GM23338 (cell line): Measurements from ENCODE around the gene SLC39A5. TPM values are rescaled to one million over a fixed set of nuclear protein-coding genes. Genes with fewer than 3 reads are reported as not detected.

Experiments
- ATAC-seq: fragments of 200-7000 bp; cut with Tn5 transposase; 3 replicates; pipeline ENCODE4 v1.9.1; 2020
- DNase-seq: peaks from one replicate; pipeline ENCODE4 v3.0.0-alpha.2; 2015; ENCODE audit warnings: low spot score
- H2AFZ ChIP-seq: fragments of 200-600 bp; sonication (generic); 2 replicates; pipeline ENCODE4 v1.8.0; 2016; ENCODE audit warnings: antibody characterized with exemption, mild to moderate bottlenecking, moderate library complexity
- H3F3A ChIP-seq: fragments of 200-600 bp; sonication (generic); replicated peaks from 2 replicates; pipeline ENCODE4 v1.8.0; 2017; ENCODE audit warnings: antibody characterized with exemption, mixed run types, low read depth
- H3K27ac ChIP-seq: fragments of 200-600 bp; sonication (generic); 2 replicates; pipeline ENCODE4 v1.6.1; 2016; ENCODE audit warnings: low read depth
- H3K27me3 ChIP-seq: fragments of 200-600 bp; sonication (generic); 2 replicates; pipeline ENCODE4 v1.8.0; 2016; ENCODE audit warnings: mild to moderate bottlenecking, mixed run types, moderate library complexity; ENCODE audit not compliant: insufficient read depth
- H3K36me3 ChIP-seq: fragments of 200-600 bp; sonication (generic); 2 replicates; pipeline ENCODE4 v1.8.0; 2016; ENCODE audit warnings: mild to moderate bottlenecking; ENCODE audit not compliant: insufficient read depth
- H3K4me1 ChIP-seq: fragments of 200-600 bp; sonication (generic); 2 replicates; pipeline ENCODE4 v1.8.0; 2016; ENCODE audit warnings: mild to moderate bottlenecking, moderate library complexity; ENCODE audit not compliant: insufficient read depth
- H3K4me2 ChIP-seq: fragments of 200-600 bp; sonication (generic); 2 replicates; pipeline ENCODE4 v1.7.1; 2017; ENCODE audit warnings: mixed run types
- H3K4me3 ChIP-seq: fragments of 200-600 bp; sonication (generic); 2 replicates; pipeline ENCODE4 v1.6.1; 2016; ENCODE audit warnings: mixed run types
- H3K79me2 ChIP-seq: fragments of 200-600 bp; sonication (generic); replicated peaks from 2 replicates; pipeline ENCODE4 v1.8.0; 2017; ENCODE audit warnings: mild to moderate bottlenecking; ENCODE audit not compliant: insufficient read depth
- H3K9me2 ChIP-seq: fragments of 200-600 bp; sonication (generic); 2 replicates; pipeline ENCODE4 v1.8.0; 2017; ENCODE audit not compliant: insufficient read depth
- H4K20me1 ChIP-seq: fragments of 200-600 bp; sonication (generic); replicated peaks from 2 replicates; pipeline ENCODE4 v1.8.0; 2017; ENCODE audit warnings: mild to moderate bottlenecking; ENCODE audit not compliant: insufficient read depth
- H3K27ac Mint-ChIP-seq: 2 replicates; pipeline ENCODE4 v1.8.0; 2020; ENCODE audit warnings: inconsistent platforms, mild to moderate bottlenecking, moderate library complexity, mixed read lengths
- H3K27me3 Mint-ChIP-seq: 3 replicates; pipeline ENCODE4 v1.8.0; 2022; ENCODE audit warnings: low read depth, mild to moderate bottlenecking, moderate library complexity, mixed read lengths, inconsistent platforms; ENCODE audit not compliant: insufficient read depth, poor library complexity
- H3K36me3 Mint-ChIP-seq: 3 replicates; pipeline ENCODE4 v1.8.0; 2021; ENCODE audit warnings: low read depth, mild to moderate bottlenecking, inconsistent platforms, moderate library complexity, mixed read lengths
- H3K4me1 Mint-ChIP-seq: 3 replicates; pipeline ENCODE4 v1.8.0; 2020; ENCODE audit warnings: mild to moderate bottlenecking, inconsistent platforms, mixed read lengths
- H3K4me3 Mint-ChIP-seq: 3 replicates; pipeline ENCODE4 v1.8.0; 2021; ENCODE audit warnings: moderate library complexity, mild to moderate bottlenecking, inconsistent platforms, mixed read lengths
- H3K9me3 Mint-ChIP-seq: 3 replicates; pipeline ENCODE4 v1.8.0; 2020; ENCODE audit warnings: moderate library complexity, mild to moderate bottlenecking, inconsistent platforms, mixed read lengths
- CREB1 ChIP-seq: fragments of 250-450 bp; sonication (Bioruptor Pico); IDR thresholded peaks from 2 replicates; pipeline ENCODE4 v1.5.0; 2020; ENCODE audit warnings: low read depth, mild to moderate bottlenecking, moderate library complexity
- POLR2AphosphoS5 ChIP-seq: IDR thresholded peaks from 2 replicates; pipeline ENCODE4 v1.6.1; 2016; ENCODE audit warnings: antibody characterized with exemption, low read depth
- STAT1 ChIP-seq: IDR thresholded peaks from one replicate; pipeline ENCODE4 v1.6.1; 2016; ENCODE audit warnings: antibody characterized with exemption; ENCODE audit not compliant: unreplicated experiment
- ZNF114 ChIP-seq: fragments of 250-450 bp; sonication (Bioruptor Pico); IDR thresholded peaks from 2 replicates; pipeline ENCODE4 v1.5.0; 2020; ENCODE audit warnings: mild to moderate bottlenecking, moderate library complexity
- polyA plus RNA-seq: library from polyadenylated mRNA; unstranded; fragments of >200 nt; fragmentation: Nextera tagmentation; extraction: Ambion mirVana; gene quantifications from 2 replicates; pipeline ENCODE4 v1.2.1, GENCODE V29; 2016
- total RNA-seq: library from RNA; depleted of rRNA; stranded (reverse); fragments of >200 nt; shearing (Covaris generic); gene quantifications from 2 replicates; pipeline ENCODE4 v1.2.3, GENCODE V29; 2014
- TF ChIP-seq, protein P1 (sequence below): fragments of 250-450 bp; sonication (Bioruptor Pico); IDR thresholded peaks from 2 replicates; pipeline ENCODE4 v1.5.0; 2020; ENCODE audit warnings: mild to moderate bottlenecking, moderate library complexity
- TF ChIP-seq, protein P2 (sequence below), 2 experiments: fragments of 200-600 bp in 1 of 2; sonication (generic) in 1 of 2; conservative IDR thresholded peaks; 2 replicates each; pipeline versions ENCODE4 v1.5.1 to v1.6.1; 2016 to 2017; ENCODE audit warnings: antibody characterized with exemption in 2 of 2, low read depth in 2 of 2, mild to moderate bottlenecking in 2 of 2, moderate library complexity in 1 of 2

SLC39A5 gene
- total and polyA plus RNA-seq, 2 experiments from 2014 or later = 0.29 to 0.59 TPM

DNA sequence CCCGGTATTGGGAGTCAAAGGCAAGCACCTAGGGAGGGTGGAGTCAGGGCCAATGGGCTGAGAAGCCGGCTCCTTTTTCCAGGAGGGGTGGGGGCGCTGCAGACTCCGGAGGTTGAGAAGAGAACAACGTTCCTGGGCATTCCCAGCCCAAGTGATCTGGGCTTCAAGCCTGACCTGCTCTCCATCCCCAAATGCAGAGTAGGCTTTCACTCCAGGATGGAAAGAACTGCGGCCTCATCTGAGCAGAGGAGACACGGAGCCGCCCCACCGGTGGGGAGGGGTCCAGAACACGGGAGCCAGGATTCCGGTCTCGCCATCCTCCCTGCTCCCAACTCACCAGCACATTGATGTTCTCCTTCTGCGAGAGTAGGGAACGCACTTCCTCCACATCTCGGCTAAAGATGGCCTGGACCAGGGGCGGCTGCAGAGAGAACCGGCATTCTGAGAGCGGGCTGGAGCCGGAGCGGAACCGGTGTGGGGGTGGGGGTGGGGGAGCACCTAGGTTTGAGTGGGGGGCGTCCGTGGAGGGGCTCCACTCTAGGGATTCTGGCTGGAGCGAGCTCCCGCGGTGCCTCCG is 27.7 kb downstream of the SLC39A5 start:
- H4K20me1 ChIP-seq = peaks cover 16% of the 10 kb centered on the region
- peak overlapping the region; percentile 84 for H2AFZ ChIP-seq
- peaks cover 39% of the 10 kb centered on the region for H3K36me3 ChIP-seq
- Mint-ChIP-seq H3K36me3 (peaks cover 39% of the 10 kb centered on the region), H3K27me3 (peaks cover 18% of the 10 kb centered on the region), H3K27ac (peak overlapping the region; percentile 85), H3K4me1 (peaks cover 18% of the 10 kb centered on the region), H3K4me3 (peak overlapping the region; percentile 94), H3K9me3 (no peaks in the 10 kb centered on the region; the same call in 1 of the 3 replicates)
- H3K27ac ChIP-seq = peak overlapping the region; percentile 84
- no peaks in the 10 kb centered on the region for H3K27me3 ChIP-seq
- DNase-seq (peak; percentile 87), ATAC-seq (peak; percentile 80)
- peaks cover 13% of the 10 kb centered on the region; the same call in 1 of the 2 replicates for H3K79me2 ChIP-seq
- peak overlapping the region; percentile 99 for H3K4me2 ChIP-seq
- H3K9me2 ChIP-seq = no peaks in the 10 kb centered on the region
- peaks cover 27% of the 10 kb centered on the region for H3F3A ChIP-seq
- H3K4me3 ChIP-seq = peak overlapping the region; percentile 95
- H3K4me1 ChIP-seq = peaks cover 17% of the 10 kb centered on the region
- TF ChIP-seq, protein P1, sequence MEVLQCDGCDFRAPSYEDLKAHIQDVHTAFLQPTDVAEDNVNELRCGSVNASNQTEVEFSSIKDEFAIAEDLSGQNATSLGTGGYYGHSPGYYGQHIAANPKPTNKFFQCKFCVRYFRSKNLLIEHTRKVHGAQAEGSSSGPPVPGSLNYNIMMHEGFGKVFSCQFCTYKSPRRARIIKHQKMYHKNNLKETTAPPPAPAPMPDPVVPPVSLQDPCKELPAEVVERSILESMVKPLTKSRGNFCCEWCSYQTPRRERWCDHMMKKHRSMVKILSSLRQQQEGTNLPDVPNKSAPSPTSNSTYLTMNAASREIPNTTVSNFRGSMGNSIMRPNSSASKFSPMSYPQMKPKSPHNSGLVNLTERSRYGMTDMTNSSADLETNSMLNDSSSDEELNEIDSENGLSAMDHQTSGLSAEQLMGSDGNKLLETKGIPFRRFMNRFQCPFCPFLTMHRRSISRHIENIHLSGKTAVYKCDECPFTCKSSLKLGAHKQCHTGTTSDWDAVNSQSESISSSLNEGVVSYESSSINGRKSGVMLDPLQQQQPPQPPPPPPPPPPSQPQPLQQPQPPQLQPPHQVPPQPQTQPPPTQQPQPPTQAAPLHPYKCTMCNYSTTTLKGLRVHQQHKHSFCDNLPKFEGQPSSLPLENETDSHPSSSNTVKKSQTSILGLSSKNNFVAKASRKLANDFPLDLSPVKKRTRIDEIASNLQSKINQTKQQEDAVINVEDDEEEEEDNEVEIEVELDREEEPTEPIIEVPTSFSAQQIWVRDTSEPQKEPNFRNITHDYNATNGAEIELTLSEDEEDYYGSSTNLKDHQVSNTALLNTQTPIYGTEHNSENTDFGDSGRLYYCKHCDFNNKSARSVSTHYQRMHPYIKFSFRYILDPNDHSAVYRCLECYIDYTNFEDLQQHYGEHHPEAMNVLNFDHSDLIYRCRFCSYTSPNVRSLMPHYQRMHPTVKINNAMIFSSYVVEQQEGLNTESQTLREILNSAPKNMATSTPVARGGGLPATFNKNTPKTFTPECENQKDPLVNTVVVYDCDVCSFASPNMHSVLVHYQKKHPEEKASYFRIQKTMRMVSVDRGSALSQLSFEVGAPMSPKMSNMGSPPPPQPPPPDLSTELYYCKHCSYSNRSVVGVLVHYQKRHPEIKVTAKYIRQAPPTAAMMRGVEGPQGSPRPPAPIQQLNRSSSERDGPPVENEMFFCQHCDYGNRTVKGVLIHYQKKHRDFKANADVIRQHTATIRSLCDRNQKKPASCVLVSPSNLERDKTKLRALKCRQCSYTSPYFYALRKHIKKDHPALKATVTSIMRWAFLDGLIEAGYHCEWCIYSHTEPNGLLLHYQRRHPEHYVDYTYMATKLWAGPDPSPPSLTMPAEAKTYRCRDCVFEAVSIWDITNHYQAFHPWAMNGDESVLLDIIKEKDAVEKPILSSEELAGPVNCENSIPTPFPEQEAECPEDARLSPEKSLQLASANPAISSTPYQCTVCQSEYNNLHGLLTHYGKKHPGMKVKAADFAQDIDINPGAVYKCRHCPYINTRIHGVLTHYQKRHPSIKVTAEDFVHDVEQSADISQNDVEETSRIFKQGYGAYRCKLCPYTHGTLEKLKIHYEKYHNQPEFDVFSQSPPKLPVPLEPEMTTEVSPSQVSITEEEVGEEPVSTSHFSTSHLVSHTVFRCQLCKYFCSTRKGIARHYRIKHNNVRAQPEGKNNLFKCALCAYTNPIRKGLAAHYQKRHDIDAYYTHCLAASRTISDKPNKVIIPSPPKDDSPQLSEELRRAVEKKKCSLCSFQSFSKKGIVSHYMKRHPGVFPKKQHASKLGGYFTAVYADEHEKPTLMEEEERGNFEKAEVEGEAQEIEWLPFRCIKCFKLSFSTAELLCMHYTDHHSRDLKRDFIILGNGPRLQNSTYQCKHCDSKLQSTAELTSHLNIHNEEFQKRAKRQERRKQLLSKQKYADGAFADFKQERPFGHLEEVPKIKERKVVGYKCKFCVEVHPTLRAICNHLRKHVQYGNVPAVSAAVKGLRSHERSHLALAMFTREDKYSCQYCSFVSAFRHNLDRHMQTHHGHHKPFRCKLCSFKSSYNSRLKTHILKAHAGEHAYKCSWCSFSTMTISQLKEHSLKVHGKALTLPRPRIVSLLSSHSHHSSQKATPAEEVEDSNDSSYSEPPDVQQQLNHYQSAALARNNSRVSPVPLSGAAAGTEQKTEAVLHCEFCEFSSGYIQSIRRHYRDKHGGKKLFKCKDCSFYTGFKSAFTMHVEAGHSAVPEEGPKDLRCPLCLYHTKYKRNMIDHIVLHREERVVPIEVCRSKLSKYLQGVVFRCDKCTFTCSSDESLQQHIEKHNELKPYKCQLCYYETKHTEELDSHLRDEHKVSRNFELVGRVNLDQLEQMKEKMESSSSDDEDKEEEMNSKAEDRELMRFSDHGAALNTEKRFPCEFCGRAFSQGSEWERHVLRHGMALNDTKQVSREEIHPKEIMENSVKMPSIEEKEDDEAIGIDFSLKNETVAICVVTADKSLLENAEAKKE (CRISPR knock-in tag) = no peak
- no peak for TF ChIP-seq CREB1 (CRISPR knock-in tag)
- TF ChIP-seq STAT1 = no peak

DNA sequence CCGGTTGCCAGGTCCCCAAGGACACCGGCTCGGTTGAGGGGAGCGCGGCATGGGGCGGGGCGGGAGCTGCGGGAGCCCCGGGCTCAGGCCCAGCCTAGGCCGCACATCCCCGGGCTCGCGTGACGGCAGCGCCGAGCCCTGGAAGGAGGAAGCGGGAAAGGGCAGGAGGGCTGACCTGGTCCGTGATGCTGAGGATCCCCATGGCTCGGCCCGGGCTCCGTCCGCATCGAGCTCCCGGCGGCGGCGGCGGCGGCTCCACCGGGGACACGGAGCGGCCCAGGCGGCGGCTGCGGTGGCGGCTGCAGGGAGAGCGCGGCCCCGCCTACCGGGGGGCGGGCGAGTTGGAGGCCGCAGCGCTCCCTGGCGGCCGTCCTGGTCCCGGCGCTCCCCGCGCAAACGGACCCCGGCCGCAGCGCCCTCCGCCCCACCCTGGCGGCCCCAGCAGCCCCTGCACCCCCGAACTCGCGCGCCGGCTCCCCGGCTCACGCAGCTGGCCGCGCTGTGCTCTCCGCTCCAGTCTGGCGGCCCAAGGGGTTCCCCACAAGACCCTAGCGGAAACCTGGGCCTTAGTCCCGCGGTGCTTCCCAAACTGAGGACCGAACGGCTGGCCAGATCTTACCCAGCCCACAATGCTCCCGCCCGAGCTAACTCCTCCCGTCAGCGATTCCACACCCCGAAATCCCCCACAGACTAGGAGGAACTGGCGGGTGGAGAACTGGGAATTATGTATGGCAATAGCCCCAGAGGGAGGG is 28.4 kb downstream of the SLC39A5 start, which contains the start of gene ANKRD52:
TSS of gene ANKRD52 (minus strand) at position 317 of the 752 bp plus-strand sequence. CDS start at position 202, 115 bp downstream.
- no peaks in the 10 kb centered on the region for H3K9me2 ChIP-seq
- peak; percentile 63 for TF ChIP-seq POLR2AphosphoS5
- TF ChIP-seq ZNF114 (CRISPR knock-in tag) = no peak
- TF ChIP-seq, protein P2, sequence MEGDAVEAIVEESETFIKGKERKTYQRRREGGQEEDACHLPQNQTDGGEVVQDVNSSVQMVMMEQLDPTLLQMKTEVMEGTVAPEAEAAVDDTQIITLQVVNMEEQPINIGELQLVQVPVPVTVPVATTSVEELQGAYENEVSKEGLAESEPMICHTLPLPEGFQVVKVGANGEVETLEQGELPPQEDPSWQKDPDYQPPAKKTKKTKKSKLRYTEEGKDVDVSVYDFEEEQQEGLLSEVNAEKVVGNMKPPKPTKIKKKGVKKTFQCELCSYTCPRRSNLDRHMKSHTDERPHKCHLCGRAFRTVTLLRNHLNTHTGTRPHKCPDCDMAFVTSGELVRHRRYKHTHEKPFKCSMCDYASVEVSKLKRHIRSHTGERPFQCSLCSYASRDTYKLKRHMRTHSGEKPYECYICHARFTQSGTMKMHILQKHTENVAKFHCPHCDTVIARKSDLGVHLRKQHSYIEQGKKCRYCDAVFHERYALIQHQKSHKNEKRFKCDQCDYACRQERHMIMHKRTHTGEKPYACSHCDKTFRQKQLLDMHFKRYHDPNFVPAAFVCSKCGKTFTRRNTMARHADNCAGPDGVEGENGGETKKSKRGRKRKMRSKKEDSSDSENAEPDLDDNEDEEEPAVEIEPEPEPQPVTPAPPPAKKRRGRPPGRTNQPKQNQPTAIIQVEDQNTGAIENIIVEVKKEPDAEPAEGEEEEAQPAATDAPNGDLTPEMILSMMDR (conservative IDR thresholded peaks at IDR 0.05; ENCODE audit: low read depth in 2 of 2) = peak; percentile 39 to 72; a peak in 3 of 4 replicates
- H3K27me3 ChIP-seq = no peaks in the 10 kb centered on the region
- peak within 1 kb of the TSS; percentile 95 for H3K4me3 ChIP-seq
- H3K79me2 ChIP-seq = peaks cover 13% of the 10 kb centered on the region; the same call in 1 of the 2 replicates
- peaks cover 18% of the 10 kb centered on the region for H3K4me1 Mint-ChIP-seq
- peaks cover 27% of the 10 kb centered on the region for H3F3A ChIP-seq
- peak; percentile 82 for ATAC-seq
- H4K20me1 ChIP-seq = peaks cover 16% of the 10 kb centered on the region
- peak within 1 kb of the TSS; percentile 84 for H3K27ac ChIP-seq
- H3K27ac Mint-ChIP-seq = peak within 1 kb of the TSS; percentile 85
- peak within 1 kb of the TSS; percentile 94 for H3K4me3 Mint-ChIP-seq
- peak within 1 kb of the TSS; percentile 99 for H3K4me2 ChIP-seq
- DNase-seq = peak; percentile 87
- H3K36me3 ChIP-seq = peaks cover 32% of the 10 kb centered on the region
- peaks cover 18% of the 10 kb centered on the region for H3K27me3 Mint-ChIP-seq
- H3K36me3 Mint-ChIP-seq = peaks cover 33% of the 10 kb centered on the region
- peak within 1 kb of the TSS; percentile 100 for H2AFZ ChIP-seq
- H3K9me3 Mint-ChIP-seq = no peaks in the 10 kb centered on the region; the same call in 1 of the 3 replicates
- H3K4me1 ChIP-seq = peaks cover 17% of the 10 kb centered on the region
